Mucosa of rectum (tissue), 2 donors: ENCODE results near the gene TXLNG.
"Not testable (repeated sequence)": the region's sequence is repeated elsewhere in the genome, so short reads cannot be mapped to it uniquely, and the experiment has no call there.

Experiments used
- H3K27ac ChIP-seq, 2 donors: one replicate each; pipeline ENCODE4 v1.7.0; 2013; ENCODE audit warnings: inconsistent platforms in 2 of 2, low read depth in 2 of 2, low read length in 2 of 2
- H3K27me3 ChIP-seq, 2 donors: one replicate each; pipeline ENCODE4 v1.7.0; 2013; ENCODE audit warnings: low read length in 2 of 2; ENCODE audit not compliant: control insufficient read depth in 2 of 2, insufficient read depth in 2 of 2
- H3K36me3 ChIP-seq, 2 donors: one replicate each; pipeline ENCODE4 v1.7.0; 2013; ENCODE audit warnings: low read length in 2 of 2; ENCODE audit not compliant: control insufficient read depth in 2 of 2, insufficient read depth in 2 of 2
- H3K4me1 ChIP-seq, 2 donors: one replicate each; pipeline ENCODE4 v1.7.0; 2013; ENCODE audit warnings: low read length in 2 of 2, mild to moderate bottlenecking in 1 of 2; ENCODE audit not compliant: control insufficient read depth in 2 of 2, insufficient read depth in 2 of 2
- H3K4me3 ChIP-seq, 2 donors: one replicate each; pipeline ENCODE4 v1.7.0; 2013; ENCODE audit warnings: low read length in 2 of 2
- H3K9ac ChIP-seq, 2 donors: one replicate each; pipeline ENCODE4 v1.7.0; 2013; ENCODE audit warnings: low read length in 2 of 2, low read depth in 1 of 2, mild to moderate bottlenecking in 1 of 2
- H3K9me3 ChIP-seq, 2 donors: one replicate each; pipeline ENCODE4 v1.7.0; 2013; ENCODE audit warnings: low read length in 2 of 2; ENCODE audit not compliant: control insufficient read depth in 2 of 2
- donor health status: healthy.
- donor health status: Normal muscosa, but diverticular disease.

The TXLNG gene

GRCh38 chrX:16761500-16761899 lies 24.8 kb upstream of the TXLNG start:
- H3K36me3 ChIP-seq, result peaks cover 11 to 19% of the 10 kb centered on the region in 2 donors
- H3K9me3 ChIP-seq, H3K4me3 ChIP-seq, H3K9ac ChIP-seq, H3K27me3 ChIP-seq, H3K4me1 ChIP-seq, H3K27ac ChIP-seq: not testable (repeated sequence)

DNA sequence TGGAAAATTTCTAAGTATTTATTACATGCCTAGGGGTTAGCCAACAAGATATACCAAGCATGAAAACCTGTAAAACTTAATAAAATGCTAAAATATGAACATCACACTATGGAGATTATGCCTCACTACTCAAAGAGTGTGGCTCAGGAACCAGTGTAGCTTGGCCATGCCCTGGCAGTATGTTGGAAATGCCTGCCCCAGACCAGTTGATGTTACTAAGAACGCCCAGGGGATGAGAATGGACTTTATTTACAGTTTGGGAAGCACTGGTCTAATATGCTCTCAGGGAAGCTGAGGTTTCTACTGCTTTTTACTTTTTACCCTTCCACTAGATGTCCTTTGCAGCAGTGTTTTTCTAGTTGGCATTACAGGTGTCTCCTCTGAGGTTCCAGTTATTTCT lies 23.7 kb upstream of the TXLNG start:
- Histone ChIP-seq H3K36me3 (peaks cover 6 to 12% of the 10 kb centered on the region in 2 donors), H3K4me1 (no peaks in the 10 kb centered on the region), H3K4me3 (no peak overlapping the region), H3K27me3 (peaks cover 1 to 6% of the 10 kb centered on the region in 2 donors), H3K9me3 (no peaks in the 10 kb centered on the region), H3K27ac (no peak overlapping the region), H3K9ac (no peak overlapping the region)

DNA sequence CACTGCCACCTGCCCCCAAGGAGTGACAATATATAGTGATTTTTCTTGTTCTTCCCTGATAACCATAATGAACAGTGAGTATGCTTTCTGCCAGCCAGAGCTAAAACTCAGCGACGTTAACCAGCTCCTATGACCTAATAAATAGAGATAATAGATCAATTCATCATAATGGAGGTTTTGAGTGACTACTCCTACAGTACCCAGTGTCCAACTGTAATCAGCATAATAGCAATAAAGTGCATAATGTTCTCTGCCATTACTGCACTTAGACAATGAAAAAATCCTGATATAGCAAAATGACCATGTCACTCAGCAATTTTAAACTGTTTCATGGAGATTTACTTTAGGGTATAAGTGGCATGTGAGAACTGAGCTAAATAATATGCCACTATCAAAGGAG lies 20.7 kb upstream of the TXLNG start:
- no peak overlapping the region for H3K4me3 ChIP-seq
- no peak overlapping the region for H3K9ac ChIP-seq
- no peak overlapping the region for H3K27ac ChIP-seq
- H3K27me3 ChIP-seq, result peaks cover 3 to 6% of the 10 kb centered on the region in 2 donors
- no peaks in the 10 kb centered on the region for H3K36me3 ChIP-seq
- no peaks in the 10 kb centered on the region for H3K4me1 ChIP-seq
- no peaks in the 10 kb centered on the region for H3K9me3 ChIP-seq

DNA sequence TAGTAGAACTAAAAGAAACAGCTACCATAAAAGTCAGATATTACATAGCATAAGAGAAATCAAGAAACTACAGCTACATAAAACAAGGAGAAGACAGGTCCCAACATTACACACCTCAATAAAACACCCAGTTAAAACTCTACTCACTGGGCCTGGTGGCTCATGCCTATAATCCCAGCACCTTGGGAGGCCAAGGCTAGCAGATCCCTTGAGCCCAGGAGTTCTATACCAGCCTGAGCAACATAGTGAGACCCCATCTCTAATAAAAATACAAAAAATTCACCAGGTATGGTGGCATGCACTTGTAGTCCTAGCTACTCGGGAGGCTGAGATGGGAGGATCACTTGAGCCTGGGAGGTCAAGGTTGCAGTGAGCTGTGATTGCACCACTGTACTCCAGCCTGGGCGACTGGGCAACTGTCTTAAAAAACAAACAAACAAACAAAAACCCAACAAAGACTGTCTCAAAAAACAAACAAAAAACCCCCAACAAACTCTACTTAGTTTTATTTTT lies 15.2 kb upstream of the TXLNG start:
- H3K4me1 ChIP-seq, result no peaks in the 10 kb centered on the region
- H3K4me3 ChIP-seq, result no peak overlapping the region
- no peaks in the 10 kb centered on the region for H3K9me3 ChIP-seq
- no peaks in the 10 kb centered on the region for H3K36me3 ChIP-seq
- H3K9ac ChIP-seq, result no peak overlapping the region
- H3K27me3 ChIP-seq, result peaks cover 3% of the 10 kb centered on the region in 2 donors
- H3K27ac ChIP-seq, result no peak overlapping the region

- peak overlapping the region; percentile 33 to 35 for H3K27ac ChIP-seq
- H3K9ac ChIP-seq, result no peak overlapping the region
- H3K36me3 ChIP-seq, result no peaks in the 10 kb centered on the region
- H3K27me3 ChIP-seq, result peaks cover 1 to 3% of the 10 kb centered on the region in 2 donors
- no peaks in the 10 kb centered on the region for H3K9me3 ChIP-seq
- no peaks in the 10 kb centered on the region for H3K4me1 ChIP-seq
- peak overlapping the region in 1 of 2 donors; percentile 22 for H3K4me3 ChIP-seq
Observed at GRCh38 chrX:16771483-16772398, 14.5 kb upstream of the TXLNG start.

DNA sequence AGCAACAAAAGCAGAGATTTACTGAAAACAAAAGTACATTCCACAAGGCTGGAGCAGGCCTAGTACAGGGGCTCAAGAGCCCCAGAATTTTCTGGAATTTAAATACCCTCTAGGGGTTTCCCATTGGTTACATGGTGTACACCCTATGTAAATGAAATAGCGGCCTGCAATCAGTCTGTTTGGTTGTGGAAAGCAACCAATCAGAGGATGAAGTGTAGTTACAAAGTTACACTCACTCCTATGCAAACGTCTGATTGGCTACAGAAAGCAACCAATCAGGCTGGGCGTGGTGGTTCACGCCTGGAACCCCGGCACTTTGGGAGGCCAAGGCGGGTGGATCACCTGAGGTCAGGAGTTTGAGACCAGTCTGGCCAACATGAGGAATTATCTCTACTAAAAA lies 13.8 kb upstream of the TXLNG start:
- H3K4me1 ChIP-seq, result no peaks in the 10 kb centered on the region
- H3K27me3 ChIP-seq, result peaks cover 0 to 2% of the 10 kb centered on the region in 2 donors
- H3K9me3 ChIP-seq, result no peaks in the 10 kb centered on the region
- no peak overlapping the region for H3K9ac ChIP-seq
- H3K4me3 ChIP-seq, result no peak overlapping the region
- H3K27ac ChIP-seq, result peak overlapping the region; percentile 17 to 33
- H3K36me3 ChIP-seq, result no peaks in the 10 kb centered on the region

DNA sequence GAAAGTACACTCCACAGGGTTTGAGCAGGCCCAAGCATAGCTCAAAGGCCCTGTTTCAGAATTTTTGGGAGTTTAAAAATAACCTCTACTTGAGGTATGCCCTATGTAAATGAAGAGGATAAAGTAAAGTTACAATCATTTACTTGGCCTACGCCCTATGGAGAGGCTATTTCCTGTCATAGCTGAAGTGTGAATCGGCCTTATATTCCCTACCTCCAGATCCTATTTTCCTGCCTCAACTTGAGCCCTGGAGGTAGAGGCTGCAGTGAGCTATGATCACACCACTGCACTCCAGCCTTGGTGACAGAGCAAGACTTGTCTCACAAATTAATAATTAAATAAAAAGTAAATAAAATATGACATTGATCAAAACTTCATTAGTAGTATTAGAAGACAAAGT lies 11.5 kb upstream of the TXLNG start:
- Histone ChIP-seq H3K36me3 (no peaks in the 10 kb centered on the region), H3K27me3 (peaks cover 0 to 3% of the 10 kb centered on the region in 2 donors), H3K4me1 (no peaks in the 10 kb centered on the region), H3K4me3 (no peak overlapping the region), H3K9ac (no peak overlapping the region), H3K27ac (no peak overlapping the region), H3K9me3 (no peaks in the 10 kb centered on the region)

DNA sequence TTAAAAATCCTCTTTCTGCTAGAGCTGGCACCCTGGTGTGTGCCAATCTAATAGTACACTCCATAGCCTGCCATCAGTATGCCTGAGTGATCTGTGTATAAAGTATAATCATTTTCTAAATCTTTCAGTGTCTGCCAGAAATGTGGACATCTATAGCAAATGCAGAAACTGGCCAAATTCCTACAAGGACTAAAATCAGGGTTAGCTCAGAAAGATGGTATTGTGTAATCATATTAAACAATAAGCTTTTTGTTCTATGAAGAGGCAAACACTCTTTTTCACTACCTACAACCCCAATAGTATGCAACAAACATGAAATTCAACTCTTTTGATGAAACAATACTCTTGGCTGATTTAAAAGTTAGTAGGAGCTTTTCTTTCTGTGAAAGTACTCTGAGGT lies 7.7 kb upstream of the TXLNG start:
- Histone ChIP-seq H3K27ac (no peak overlapping the region), H3K4me3 (no peak overlapping the region), H3K9me3 (no peaks in the 10 kb centered on the region), H3K9ac (no peak overlapping the region), H3K4me1 (no peaks in the 10 kb centered on the region), H3K27me3 (peaks cover 0 to 3% of the 10 kb centered on the region in 2 donors), H3K36me3 (no peaks in the 10 kb centered on the region)

DNA sequence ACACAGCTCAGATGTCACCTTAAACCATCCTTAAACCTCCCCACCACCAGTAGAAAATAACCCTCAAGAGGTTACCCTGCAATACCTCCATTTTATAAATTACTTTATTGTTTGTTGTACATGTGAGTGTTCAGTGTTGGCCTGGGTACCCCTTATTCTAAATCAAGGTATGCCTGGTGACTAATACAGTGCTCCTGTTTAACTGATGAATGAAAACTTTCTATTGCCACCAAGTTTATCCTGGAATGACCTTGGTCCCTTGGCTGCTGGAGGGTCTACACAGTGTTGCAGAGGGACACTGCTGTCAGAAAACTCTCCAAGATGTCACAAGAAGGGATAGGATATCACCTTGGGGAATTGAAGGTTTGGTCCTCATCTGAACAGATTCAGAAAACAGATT lies 7.3 kb upstream of the TXLNG start:
- peaks cover 0 to 3% of the 10 kb centered on the region in 2 donors for H3K27me3 ChIP-seq
- no peaks in the 10 kb centered on the region for H3K36me3 ChIP-seq
- no peak overlapping the region for H3K4me3 ChIP-seq
- H3K9ac ChIP-seq, result no peak overlapping the region
- H3K9me3 ChIP-seq, result no peaks in the 10 kb centered on the region
- H3K27ac ChIP-seq, result no peak overlapping the region
- no peaks in the 10 kb centered on the region for H3K4me1 ChIP-seq

GRCh38 chrX:16779815-16780214 lies 6.5 kb upstream of the TXLNG start:
- not testable (repeated sequence) for H3K9ac ChIP-seq, H3K4me1 ChIP-seq, H3K27ac ChIP-seq, H3K36me3 ChIP-seq, H3K27me3 ChIP-seq, H3K9me3 ChIP-seq, H3K4me3 ChIP-seq
